HG03135 (cell line): ENCODE measurements around the gene LOXL1.
"Not testable (repeated sequence)": the region's sequence is repeated elsewhere in the genome, so short reads cannot be mapped to it uniquely, and the experiment has no call there.

ENCODE experiments used
- ATAC-seq: cut with Tn5 transposase; IDR thresholded peaks from one replicate; pipeline ENCODE4 v1.9.1; 2021; ENCODE audit warnings: mild to moderate bottlenecking, moderate library complexity; ENCODE audit not compliant: unreplicated experiment

LOXL1 gene

DNA sequence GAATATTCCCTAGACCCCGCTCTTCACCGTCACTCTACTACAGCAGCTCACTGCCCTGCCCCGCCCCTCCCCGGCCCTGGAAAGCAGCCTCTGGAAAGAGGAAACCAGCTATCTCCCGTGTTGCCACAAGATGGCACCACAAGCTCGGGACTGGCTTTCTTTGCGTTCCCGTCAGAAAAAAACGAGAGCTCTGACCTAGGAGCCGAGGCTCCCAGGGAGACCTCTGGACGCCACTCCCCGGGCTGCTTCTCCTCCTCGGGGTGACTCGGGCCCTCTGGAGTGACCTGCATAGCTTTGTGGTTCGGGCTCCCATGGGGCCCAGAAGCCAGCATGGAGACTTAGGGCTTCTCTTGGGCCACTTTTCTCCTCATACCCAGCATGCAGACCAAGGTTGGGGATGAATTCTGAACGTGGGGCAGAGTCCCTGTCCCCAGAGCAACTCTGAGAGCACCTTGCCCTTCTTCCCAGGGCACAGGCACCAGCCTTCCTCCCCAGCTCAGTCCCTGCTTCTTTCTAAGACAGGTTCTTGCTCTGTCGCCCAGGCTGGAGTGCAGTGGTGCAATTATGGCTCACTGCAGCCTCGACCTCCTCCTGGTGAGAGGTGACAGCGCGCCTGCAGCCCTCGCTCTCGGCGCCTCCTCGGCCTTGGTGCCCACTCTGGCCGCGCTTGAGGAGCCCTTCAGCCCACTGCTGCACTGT, 46.9 kb downstream of the LOXL1 start:
- ATAC-seq: no peak

GRCh38 chr15:73973683-73974200, 47.5 kb downstream of the LOXL1 start:
- ATAC-seq: not testable (repeated sequence)

DNA sequence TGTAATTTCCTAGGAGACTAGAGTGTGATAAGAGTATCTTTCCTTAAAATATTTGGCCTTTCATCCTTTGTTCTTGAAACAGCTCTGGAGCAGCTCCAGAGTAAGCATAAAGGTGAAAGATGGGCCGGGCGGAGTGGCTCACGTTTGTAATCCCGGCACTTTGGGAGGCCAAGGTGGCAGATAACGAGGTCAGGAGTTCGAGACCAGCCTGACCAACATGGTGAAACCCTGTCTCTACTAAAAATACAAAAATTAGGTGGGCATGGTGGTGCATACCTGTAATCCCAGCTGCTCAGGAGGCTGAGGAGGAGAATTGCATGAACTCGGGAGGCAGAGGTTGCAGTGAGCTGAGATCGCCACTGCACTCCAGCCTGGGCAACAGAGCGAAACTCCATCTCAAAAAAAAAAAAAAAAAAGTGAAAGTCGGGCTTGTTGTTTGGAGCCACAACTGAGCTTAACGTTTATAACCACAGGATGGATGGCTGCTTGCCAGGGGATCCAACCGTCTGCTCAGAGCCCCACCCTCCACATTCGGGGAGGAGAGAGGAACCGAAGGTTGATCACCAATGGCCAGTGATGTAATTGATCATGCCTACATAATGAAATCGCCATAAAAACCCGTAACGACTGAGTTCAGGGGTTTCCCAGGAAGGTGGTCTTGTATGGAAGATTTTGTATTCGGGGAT, 49.3 kb downstream of the LOXL1 start:
- ATAC-seq: not testable (repeated sequence)

DNA sequence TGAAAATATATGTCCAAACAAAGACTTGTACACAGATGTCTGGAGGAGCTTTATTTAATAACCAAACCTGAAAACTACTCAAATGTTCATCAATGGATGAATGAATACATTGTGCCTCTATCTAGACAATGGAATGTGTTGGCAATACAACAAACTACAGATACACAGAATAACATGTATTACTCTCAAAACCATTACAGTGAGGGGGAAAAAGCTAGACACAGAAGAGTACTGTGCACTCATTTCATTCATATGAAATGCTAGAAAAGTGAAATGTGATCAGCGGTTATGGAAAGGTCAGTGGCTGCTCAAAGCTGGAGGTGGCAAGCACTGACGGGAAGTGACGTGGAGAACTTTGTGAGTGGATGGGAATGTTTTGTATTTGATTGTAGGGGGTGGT, 52.6 kb downstream of the LOXL1 start:
- ATAC-seq: no peak

DNA sequence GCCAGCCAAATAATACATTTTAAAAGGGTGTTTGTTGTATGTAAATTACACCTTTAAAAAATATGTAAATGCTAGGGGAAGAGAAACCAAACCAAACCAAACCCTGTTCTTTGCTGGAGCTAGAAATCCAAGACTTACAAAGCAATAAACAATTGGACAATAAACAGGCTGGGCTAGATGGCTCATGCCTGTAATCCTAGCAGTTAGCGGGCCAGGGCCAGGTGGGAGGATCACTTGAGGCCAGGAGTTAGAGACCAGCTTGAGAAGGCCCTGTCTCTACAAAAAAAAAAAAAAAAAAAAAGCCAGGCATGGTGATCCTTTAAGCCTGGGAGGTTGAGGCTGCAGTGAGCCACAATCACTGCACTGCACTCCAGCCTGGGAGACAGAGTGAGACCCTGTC, 53.4 kb downstream of the LOXL1 start:
- ATAC-seq: no peak

- ATAC-seq: no peak
These were observed 55.5 kb downstream of the LOXL1 start for GRCh38 chr15:73981761-73982221.

DNA sequence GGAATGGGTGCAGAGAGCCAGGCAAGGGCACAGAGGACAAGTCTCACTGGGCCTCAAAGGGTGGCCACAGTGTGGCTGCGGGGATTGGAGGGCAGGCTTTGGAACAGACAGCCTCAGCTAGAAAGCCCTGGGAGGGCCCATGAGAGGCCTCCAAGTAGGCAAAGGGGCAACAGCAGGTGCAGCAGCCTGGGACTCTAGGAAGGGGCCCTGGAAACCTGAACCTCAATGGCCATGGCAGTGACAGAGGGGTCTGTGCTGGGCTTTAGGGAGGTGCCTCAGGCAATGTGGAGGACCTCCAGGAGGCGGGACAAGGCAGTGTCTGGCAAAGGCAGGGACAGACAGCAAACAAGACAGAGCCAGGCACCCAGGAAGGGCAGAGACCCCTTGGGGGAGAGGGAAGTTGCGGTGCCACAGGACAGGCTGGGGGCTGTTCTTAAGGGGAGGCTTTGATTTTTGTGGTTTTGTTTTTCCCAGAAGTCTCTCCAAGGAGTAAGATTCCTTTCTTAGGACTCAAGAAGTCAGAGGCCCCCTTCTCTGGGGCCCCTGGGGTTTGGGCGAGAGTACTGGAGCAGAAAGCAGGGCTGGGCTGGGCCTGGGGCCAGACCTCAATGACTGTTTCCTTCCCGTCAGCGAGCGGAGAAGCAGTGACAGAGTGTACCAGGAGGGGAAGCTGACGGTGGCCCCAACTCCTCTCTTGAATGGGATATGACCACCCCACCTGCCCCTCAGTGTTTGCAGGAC, 56.1 kb downstream of the LOXL1 start:
- ATAC-seq: no peak

DNA sequence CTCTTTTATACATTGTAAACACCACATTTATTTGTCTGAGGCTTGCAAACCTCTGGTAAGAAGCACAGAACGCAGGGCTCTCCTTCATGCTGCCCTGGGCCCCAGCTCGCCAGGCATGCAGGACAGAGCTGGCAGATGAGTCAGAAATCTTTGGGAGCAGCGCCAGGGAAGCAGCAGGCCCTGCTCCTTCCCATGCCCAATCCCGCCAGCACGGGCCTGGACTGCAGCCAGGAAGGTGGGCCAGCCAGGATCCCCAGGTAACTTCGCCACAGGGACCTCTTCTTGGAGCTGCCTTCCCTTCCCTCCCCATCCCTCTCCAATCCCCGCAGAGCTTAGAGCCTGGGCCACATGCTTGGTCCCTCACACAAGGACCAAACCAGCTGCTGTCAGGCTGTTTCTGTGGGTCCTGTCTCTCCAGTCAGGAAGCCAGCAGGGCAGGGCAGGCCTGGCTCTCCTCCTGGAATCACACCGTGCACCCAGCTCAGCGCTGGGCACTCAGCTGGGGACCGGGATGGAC, 57.0 kb downstream of the LOXL1 start:
- no peak for ATAC-seq

DNA sequence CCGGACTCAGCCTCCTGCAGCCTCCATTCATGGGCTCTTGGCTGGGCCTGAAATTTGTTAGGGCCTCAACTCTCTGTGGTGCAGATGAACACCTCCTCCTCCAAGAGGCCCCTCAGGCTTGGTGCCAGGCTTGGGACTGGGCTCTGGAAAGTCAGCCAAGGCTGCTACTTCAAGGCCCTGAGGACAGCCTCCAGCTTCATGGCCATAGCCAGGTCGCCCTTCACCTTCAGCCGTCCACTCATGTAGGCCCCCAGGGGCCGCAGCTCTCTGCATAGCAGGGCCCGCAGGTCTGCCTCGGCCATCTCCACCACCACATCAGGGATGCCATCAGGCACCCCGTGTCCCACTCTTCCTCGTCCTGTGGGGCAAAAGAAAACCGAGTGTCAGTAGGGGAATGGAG, 57.5 kb downstream of the LOXL1 start:
- ATAC-seq: no peak

DNA sequence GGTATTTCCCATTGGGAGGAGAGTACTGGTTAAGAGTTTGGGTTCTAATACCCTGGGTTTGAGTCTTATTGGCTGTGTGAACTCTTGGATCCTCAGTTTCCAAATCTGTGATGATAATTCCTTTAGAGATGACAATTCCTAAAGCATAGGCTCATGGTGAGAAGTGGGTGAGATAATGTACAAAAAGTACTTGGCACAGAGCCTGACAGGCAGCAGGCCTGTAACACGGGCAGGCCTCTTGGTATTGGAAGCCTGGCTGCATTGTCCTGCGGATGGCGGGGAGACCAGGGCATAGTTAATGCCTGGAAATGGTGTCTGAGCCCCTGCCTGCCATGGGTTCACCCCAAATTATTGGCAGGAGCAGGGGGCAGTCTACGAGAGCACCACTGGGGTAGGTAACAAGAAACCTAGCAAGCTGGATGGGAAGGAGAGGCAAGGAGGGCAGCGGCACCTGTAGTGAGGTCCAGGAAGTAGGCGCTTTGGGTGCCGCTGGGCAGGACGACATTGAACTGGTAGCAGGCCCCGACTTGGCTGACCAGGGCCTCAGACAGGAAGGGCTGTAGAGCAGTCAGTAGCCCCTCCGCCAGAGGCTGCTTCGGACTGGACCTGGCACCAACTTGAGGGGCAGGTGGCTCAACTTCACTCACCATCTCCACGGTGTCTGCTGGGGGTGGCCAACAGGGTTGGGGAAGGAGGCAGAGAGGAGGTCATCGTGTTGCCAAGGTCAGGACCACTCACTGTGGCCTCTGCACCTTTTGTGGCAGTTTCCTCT, 58.1 kb downstream of the LOXL1 start:
- ATAC-seq: no peak

- ATAC-seq: no peak
These were observed 59.0 kb downstream of the LOXL1 start for GRCh38 chr15:73985101-73985873.

DNA sequence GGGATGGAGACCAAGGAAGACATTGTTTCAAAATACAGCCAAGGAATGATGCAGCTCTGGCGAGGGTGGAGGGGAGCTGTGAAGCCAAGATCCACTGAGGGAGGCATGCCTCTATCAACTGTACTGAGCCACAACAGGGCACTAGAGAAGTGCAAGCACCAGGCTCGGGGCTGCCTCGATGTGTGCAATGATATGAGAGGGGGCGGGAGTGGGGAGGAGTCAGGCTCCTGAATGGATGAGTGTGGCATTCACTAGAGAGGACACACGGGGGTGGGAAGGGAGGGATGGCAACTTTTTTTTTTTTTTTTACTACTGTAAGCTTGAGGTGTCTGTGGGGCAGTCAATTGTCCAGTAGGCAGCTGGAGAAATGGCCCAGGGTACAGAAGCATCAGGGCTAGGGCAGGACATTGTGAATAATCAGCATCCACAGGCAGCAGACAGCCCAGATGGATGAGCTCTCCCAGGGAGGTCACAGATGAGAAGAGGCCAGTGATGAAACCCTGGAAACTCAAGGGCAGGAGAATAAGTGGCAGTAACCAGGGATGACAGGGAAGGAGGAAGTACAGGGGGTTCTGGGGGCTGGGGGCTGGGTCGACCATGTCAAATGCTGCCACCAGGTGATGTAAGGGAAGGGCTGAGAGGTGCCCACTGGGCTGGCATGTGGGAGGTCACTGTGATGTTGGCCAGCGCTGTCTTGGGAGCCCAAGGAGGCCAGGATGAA, 60.0 kb downstream of the LOXL1 start:
- no peak for ATAC-seq

DNA sequence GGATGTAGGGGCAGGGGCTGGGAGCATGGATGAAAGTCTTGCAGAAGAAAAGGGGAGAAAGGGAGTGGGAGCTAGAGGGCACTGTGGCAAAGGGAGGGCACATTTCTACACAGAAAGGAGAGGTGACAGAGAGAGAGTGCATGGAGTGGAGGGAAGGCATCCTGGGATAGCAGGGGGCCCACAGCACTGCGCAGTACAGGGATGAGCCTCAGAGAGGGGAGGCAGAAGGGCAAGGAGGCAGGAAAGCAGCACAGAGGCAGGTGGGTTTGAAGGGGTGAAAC, 60.5 kb downstream of the LOXL1 start:
- no peak for ATAC-seq

DNA sequence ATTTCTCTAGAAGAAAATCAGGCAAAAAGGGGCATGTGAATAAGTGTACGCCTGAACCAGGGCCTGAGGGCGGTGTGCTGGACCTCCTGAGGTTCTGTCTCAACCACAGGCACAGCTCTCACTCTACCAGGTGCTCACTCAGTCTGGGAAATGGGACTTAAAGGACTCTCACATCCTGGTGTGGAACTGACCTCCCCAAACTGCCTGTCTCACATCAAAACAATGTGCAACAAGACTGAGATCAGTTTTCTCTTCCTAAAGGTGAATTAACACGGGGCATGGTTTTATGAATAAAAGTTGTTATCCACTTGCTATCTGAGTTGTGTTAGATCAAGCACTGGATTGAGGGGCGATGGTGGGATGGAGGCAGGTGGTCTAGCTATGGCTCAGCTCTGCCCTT, 61.0 kb downstream of the LOXL1 start:
- no peak for ATAC-seq

DNA sequence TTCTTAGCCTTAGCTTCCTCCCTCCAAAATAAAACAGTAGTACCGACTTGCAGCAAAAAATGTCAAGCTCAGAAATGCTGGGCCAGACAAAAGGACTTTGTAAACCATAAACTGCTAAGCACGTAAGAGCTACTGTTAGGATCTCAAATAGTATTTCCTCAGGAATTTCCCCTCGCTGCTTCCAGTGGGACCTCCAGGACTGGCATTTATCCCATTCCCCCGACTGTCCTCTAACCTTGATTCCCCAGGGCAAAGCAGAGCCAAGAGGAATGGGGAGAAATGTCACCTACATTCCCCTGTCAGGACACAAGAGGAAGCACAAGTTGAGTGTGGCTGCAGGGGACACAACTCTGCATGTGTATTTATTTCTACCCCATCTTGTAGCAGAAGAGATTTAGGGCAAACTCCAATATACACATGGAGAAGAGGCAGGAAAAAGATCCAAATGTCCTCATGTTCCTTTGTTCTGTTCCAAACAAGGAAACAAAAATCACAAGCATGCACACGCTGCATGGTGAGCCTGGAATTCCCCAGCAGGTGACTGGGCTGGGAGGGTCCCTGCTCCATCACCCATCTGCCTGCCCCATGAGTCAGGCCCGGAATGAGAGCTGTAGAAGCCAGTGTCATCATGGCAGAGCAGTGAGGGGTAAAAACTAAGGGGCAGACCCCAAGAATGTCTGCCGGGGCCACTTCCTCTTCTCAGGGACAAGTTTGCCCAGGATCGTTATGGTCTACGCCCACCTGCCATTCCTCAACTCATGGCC, 61.6 kb downstream of the LOXL1 start:
- no peak for ATAC-seq

GRCh38 chr15:73988445-73988969, 62.2 kb downstream of the LOXL1 start:
- ATAC-seq: no peak

DNA sequence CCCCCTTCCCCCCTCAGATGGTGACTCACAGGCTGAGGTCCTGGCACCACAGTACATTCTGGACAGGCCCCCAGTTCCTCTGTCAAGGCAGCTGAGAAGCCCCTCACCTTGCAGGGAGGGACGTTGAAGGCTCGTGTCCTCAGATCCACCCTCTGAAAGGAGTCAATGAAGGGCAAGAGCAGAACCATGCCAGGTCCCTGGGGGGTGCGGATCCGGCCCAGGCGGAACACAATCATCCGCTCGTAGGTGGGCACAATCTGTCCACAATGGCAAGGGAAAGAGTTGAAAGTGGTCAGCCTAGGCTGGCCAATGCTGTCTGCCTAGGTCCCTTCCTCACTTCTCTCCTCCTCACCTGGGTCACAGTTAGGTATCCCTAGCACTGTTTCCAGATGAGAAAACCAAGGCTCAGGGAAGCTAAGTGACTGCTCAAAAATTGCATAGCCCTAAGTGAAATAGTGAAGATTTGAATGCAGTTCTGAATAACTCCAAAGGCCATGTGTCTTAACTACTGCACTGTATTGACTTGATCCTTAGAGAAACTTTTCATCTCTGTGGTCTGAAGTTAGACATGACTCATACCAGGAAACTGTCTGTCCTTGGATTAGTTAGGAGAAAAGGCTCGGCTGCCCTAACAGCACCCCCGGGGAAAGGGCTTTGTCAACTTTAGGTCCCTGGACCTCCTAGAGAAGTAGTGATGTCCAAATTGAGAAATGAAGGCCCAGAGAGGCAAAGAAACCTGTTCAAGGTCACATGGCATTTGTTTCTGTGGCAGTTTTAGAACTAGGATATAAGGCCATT, 62.9 kb downstream of the LOXL1 start:
- no peak for ATAC-seq
